Neural cell (in vitro differentiated cells): Measurements from ENCODE around the gene DEF6. TPM values are rescaled to one million over a fixed set of nuclear protein-coding genes. Genes with fewer than 3 reads are reported as not detected.

ENCODE experiments used
- H2AFZ ChIP-seq: fragments of 200-600, 300-800 bp; sonication (generic), shearing (Covaris generic); 2 replicates; pipeline ENCODE4 v1.6.0; 2014; ENCODE audit warnings: low read depth, mild to moderate bottlenecking, antibody characterized with exemption, low read length, moderate library complexity
- H3F3A ChIP-seq: fragments of 200-600 bp; shearing (Covaris generic); 2 replicates; pipeline ENCODE4 v1.6.1; 2016; ENCODE audit warnings: mild to moderate bottlenecking, moderate library complexity, mixed read lengths, antibody characterized with exemption, low read length; ENCODE audit not compliant: insufficient read depth, poor library complexity, severe bottlenecking
- H3K27ac ChIP-seq: fragments of 200-600, 300-800 bp; sonication (generic), shearing (Covaris generic); 2 replicates; pipeline ENCODE4 v1.5.1; 2014; ENCODE audit warnings: mild to moderate bottlenecking, low read length, moderate library complexity
- H3K27me3 ChIP-seq: fragments of 300-800, 200-600 bp; sonication (generic), shearing (Covaris generic); 2 replicates; pipeline ENCODE4 v1.6.0; 2014; ENCODE audit warnings: mild to moderate bottlenecking, low read depth, low read length, moderate library complexity; ENCODE audit not compliant: insufficient read depth
- H3K36me3 ChIP-seq: fragments of 300-800, 200-600 bp; sonication (generic), shearing (Covaris generic); 2 replicates; pipeline ENCODE4 v1.5.1; 2014; ENCODE audit warnings: mild to moderate bottlenecking, antibody characterized with exemption, low read length, moderate library complexity; ENCODE audit not compliant: insufficient read depth
- H3K4me2 ChIP-seq: fragments of 300-800, 200-600 bp; sonication (generic), shearing (Covaris generic); 2 replicates; pipeline ENCODE4 v1.6.0; 2014; ENCODE audit warnings: mild to moderate bottlenecking, low read length
- H3K4me3 ChIP-seq: fragments of 300-800, 200-600 bp; sonication (generic), shearing (Covaris generic); 2 replicates; pipeline ENCODE4 v1.5.1; 2014; ENCODE audit warnings: mild to moderate bottlenecking, low read length, moderate library complexity
- H3K79me2 ChIP-seq: fragments of 200-600 bp; shearing (Covaris generic); replicated peaks from 2 replicates; pipeline ENCODE4 v1.6.0; 2014; ENCODE audit warnings: mild to moderate bottlenecking, low read length, moderate library complexity; ENCODE audit not compliant: insufficient read depth
- H3K9ac ChIP-seq: fragments of 300-800, 200-600 bp; sonication (generic), shearing (Covaris generic); 2 replicates; pipeline ENCODE4 v1.6.1; 2016; ENCODE audit warnings: mild to moderate bottlenecking, low read length, mixed read lengths
- H3K9me2 ChIP-seq: fragments of 200-600 bp; shearing (Covaris generic); 2 replicates; pipeline ENCODE4 v1.6.1; 2016; ENCODE audit warnings: mild to moderate bottlenecking, low read length, mixed read lengths; ENCODE audit not compliant: insufficient read depth
- H3K9me3 ChIP-seq: fragments of 200-600, 300-800 bp; sonication (generic), shearing (Covaris generic); 2 replicates; pipeline ENCODE4 v1.6.1; 2016; ENCODE audit warnings: mild to moderate bottlenecking, mixed run types, low read length, moderate library complexity, mixed read lengths
- H4K20me1 ChIP-seq: fragments of 200-600 bp; shearing (Covaris generic); 2 replicates; pipeline ENCODE4 v1.6.1; 2016; ENCODE audit warnings: mild to moderate bottlenecking, mixed run types; ENCODE audit not compliant: insufficient read depth
- CTCF ChIP-seq: fragments of 450-650 bp; IDR thresholded peaks from 2 replicates; pipeline ENCODE4 v1.5.1; 2014; ENCODE audit warnings: antibody characterized with exemption, mild to moderate bottlenecking, moderate library complexity; ENCODE audit not compliant: poor library complexity, severe bottlenecking
- EP300 ChIP-seq: fragments of 450-650 bp; conservative IDR thresholded peaks from 2 replicates; pipeline ENCODE4 v1.6.1; 2014; ENCODE audit warnings: antibody characterized with exemption, mild to moderate bottlenecking, moderate library complexity; ENCODE audit not compliant: poor library complexity, severe bottlenecking
- EZH2 ChIP-seq: fragments of 200-600, 300-800 bp; shearing (Covaris generic), sonication (generic); IDR thresholded peaks from 2 replicates; pipeline ENCODE4 v1.6.1; 2014; ENCODE audit warnings: antibody characterized with exemption, low read length, borderline replicate concordance, mild to moderate bottlenecking; ENCODE audit not compliant: insufficient read depth, poor library complexity, severe bottlenecking
- MXI1 ChIP-seq: fragments of 450-650 bp; conservative IDR thresholded peaks from 2 replicates; pipeline ENCODE4 v1.6.1; 2014; ENCODE audit warnings: antibody characterized with exemption, mild to moderate bottlenecking; ENCODE audit not compliant: poor library complexity, severe bottlenecking
- POLR2AphosphoS5 ChIP-seq: IDR thresholded peaks from 2 replicates; pipeline ENCODE4 v1.6.1; 2012
- RAD21 ChIP-seq: fragments of 450-650 bp; conservative IDR thresholded peaks from 2 replicates; pipeline ENCODE4 v1.6.1; 2014; ENCODE audit warnings: antibody characterized with exemption, mild to moderate bottlenecking, moderate library complexity
- REST ChIP-seq: IDR thresholded peaks from 2 replicates; pipeline ENCODE4 v1.6.1; 2012; ENCODE audit warnings: borderline replicate concordance
- SMC3 ChIP-seq: fragments of 450-650 bp; conservative IDR thresholded peaks from 2 replicates; pipeline ENCODE4 v1.6.1; 2014; ENCODE audit warnings: antibody characterized with exemption, mild to moderate bottlenecking, moderate library complexity; ENCODE audit not compliant: poor library complexity
- TAF1 ChIP-seq: IDR thresholded peaks from 2 replicates; pipeline ENCODE4 v1.6.1; 2012; ENCODE audit warnings: low read depth
- polyA plus RNA-seq: library from polyadenylated mRNA; depleted of rRNA; stranded (reverse); fragments of >200 nt; gene quantifications from 2 replicates; pipeline ENCODE4 v1.2.3, GENCODE V29; 2014

Gene DEF6
- polyA plus RNA-seq, 1 donor from 2014 or later: 1.3 TPM

GRCh38 chr6:35248300-35248699 lies 49.3 kb upstream of the DEF6 start (continued):
- no peak for TF ChIP-seq RAD21

GRCh38 chr6:35248965-35249364 lies 48.7 kb upstream of the DEF6 start:
- Histone ChIP-seq H3K27ac (no peak overlapping the region), H3K36me3 (no peaks in the 10 kb centered on the region), H3K9me3 (no peaks in the 10 kb centered on the region), H3F3A (no peaks in the 10 kb centered on the region), H3K4me2 (no peak overlapping the region), H2AFZ (no peak overlapping the region), H3K27me3 (no peaks in the 10 kb centered on the region), H3K4me3 (no peak overlapping the region), H3K9me2 (no peaks in the 10 kb centered on the region), H4K20me1 (no peaks in the 10 kb centered on the region), H3K79me2 (peaks cover 16% of the 10 kb centered on the region), H3K9ac (no peak overlapping the region)
- no peak for TF ChIP-seq EZH2
- TF ChIP-seq RAD21: no peak
- no peak for TF ChIP-seq POLR2AphosphoS5
- no peak for TF ChIP-seq CTCF
- no peak for TF ChIP-seq REST
- TF ChIP-seq EP300: no peak
- no peak for TF ChIP-seq TAF1
- no peak for TF ChIP-seq MXI1
- no peak for TF ChIP-seq SMC3

GRCh38 chr6:35251949-35252348 lies 45.7 kb upstream of the DEF6 start:
- H3K79me2 ChIP-seq: peaks cover 33% of the 10 kb centered on the region
- H3K9me3 ChIP-seq: no peaks in the 10 kb centered on the region
- no peaks in the 10 kb centered on the region for H3K9me2 ChIP-seq
- TF ChIP-seq EZH2 (no peak), EP300 (no peak), POLR2AphosphoS5 (no peak), CTCF (no peak), TAF1 (no peak), MXI1 (no peak), SMC3 (no peak), REST (no peak), RAD21 (no peak)
- no peak overlapping the region for H3K9ac ChIP-seq
- H3K36me3 ChIP-seq: no peaks in the 10 kb centered on the region
- H3K4me2 ChIP-seq: no peak overlapping the region
- H3F3A ChIP-seq: no peaks in the 10 kb centered on the region
- no peak overlapping the region for H3K27ac ChIP-seq
- H3K27me3 ChIP-seq: no peaks in the 10 kb centered on the region
- no peak overlapping the region for H2AFZ ChIP-seq
- H4K20me1 ChIP-seq: no peaks in the 10 kb centered on the region
- no peak overlapping the region for H3K4me3 ChIP-seq
